ENCODE data around the gene NBAS.
"Not testable (repeated sequence)": the region's sequence is repeated elsewhere in the genome, so short reads cannot be mapped to it uniquely, and the experiment has no call there.

The NBAS gene

DNA sequence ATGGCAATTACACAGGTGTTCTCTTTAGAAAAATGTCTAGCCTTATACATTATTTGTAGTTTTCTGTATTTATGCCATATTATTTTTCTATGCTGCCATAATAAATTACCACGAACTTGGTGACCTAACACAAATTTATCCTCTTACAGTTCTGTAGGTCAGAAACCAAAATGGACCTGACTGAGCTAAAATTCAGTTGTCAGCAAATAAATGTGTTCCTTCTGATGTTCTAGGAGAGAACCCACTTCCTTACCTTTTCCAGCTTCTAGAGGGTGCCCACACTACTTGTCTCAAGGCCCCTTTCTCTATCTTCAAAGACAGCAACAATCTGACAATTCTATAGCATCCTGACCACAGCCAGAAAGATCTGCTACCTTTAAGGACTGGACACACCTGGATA is 153.5 kb downstream of the NBAS start:
- Histone ChIP-seq H3K27me3 (ENCODE audit: low read length) (no peaks in the 10 kb centered on the region), H3K79me2 (ENCODE audit: insufficient read depth, low read length) (no peaks in the 10 kb centered on the region), H2AFZ (ENCODE audit: low read depth, low read length, severe bottlenecking) (no peak overlapping the region), H3K9ac (ENCODE audit: low read length) (no peak overlapping the region), H3K4me2 (ENCODE audit: low read depth, low read length, poor library complexity, severe bottlenecking) (no peak overlapping the region), H3K27ac (ENCODE audit: low read depth, low read length) (no peak overlapping the region), H3K36me3 (ENCODE audit: low read length) (no peaks in the 10 kb centered on the region), H4K20me1 (ENCODE audit: low read depth, low read length) (no peaks in the 10 kb centered on the region), H3F3A (ENCODE audit: insufficient read depth) (no peaks in the 10 kb centered on the region), H3K4me3 (ENCODE audit: insufficient read depth, low read length, poor library complexity, severe bottlenecking) (no peak overlapping the region), H3K9me3 (ENCODE audit: insufficient read depth, low read length) (no peaks in the 10 kb centered on the region), H3K9me2 (replicated peaks; ENCODE audit: insufficient read depth, low read length) (no peaks in the 10 kb centered on the region)
- TF ChIP-seq, protein P1, sequence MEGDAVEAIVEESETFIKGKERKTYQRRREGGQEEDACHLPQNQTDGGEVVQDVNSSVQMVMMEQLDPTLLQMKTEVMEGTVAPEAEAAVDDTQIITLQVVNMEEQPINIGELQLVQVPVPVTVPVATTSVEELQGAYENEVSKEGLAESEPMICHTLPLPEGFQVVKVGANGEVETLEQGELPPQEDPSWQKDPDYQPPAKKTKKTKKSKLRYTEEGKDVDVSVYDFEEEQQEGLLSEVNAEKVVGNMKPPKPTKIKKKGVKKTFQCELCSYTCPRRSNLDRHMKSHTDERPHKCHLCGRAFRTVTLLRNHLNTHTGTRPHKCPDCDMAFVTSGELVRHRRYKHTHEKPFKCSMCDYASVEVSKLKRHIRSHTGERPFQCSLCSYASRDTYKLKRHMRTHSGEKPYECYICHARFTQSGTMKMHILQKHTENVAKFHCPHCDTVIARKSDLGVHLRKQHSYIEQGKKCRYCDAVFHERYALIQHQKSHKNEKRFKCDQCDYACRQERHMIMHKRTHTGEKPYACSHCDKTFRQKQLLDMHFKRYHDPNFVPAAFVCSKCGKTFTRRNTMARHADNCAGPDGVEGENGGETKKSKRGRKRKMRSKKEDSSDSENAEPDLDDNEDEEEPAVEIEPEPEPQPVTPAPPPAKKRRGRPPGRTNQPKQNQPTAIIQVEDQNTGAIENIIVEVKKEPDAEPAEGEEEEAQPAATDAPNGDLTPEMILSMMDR (IDR thresholded peaks at IDR 0.05; ENCODE audit: insufficient read depth, low read length, poor library complexity, severe bottlenecking), result no peak
- TF ChIP-seq EZH2phosphoT487 (conservative IDR thresholded peaks at IDR 0.05; ENCODE audit: low read length), result no peak

DNA sequence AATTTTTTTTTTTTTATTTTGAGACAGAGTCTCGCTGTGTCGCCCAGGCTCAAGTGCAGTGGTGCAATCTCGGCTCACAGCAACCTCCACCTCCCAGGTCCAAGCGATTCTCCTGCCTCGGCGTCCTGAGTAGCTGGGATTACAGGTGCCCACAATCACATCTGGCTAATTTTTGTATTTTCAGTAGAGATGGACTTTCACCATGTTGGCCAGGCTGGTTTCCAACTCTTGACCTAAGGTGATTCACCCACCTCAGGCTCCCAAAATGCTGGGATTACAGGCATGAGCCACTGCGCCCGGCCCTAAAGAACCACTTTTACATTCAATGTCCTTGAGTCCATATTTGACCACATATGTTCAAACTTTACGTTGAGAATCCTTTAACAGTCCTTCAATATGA is 156.6 kb downstream of the NBAS start:
- H3K9me3 ChIP-seq (ENCODE audit: insufficient read depth, low read length); H3F3A ChIP-seq (ENCODE audit: insufficient read depth); H4K20me1 ChIP-seq (ENCODE audit: low read depth, low read length); H3K36me3 ChIP-seq (ENCODE audit: low read length); H3K79me2 ChIP-seq (ENCODE audit: insufficient read depth, low read length); H3K27ac ChIP-seq (ENCODE audit: low read depth, low read length); H2AFZ ChIP-seq (ENCODE audit: low read depth, low read length, severe bottlenecking); H3K9me2 ChIP-seq (replicated peaks; ENCODE audit: insufficient read depth, low read length); H3K9ac ChIP-seq (ENCODE audit: low read length); H3K27me3 ChIP-seq (ENCODE audit: low read length); H3K4me2 ChIP-seq (ENCODE audit: low read depth, low read length, poor library complexity, severe bottlenecking); H3K4me3 ChIP-seq (ENCODE audit: insufficient read depth, low read length, poor library complexity, severe bottlenecking): not testable (repeated sequence)

DNA sequence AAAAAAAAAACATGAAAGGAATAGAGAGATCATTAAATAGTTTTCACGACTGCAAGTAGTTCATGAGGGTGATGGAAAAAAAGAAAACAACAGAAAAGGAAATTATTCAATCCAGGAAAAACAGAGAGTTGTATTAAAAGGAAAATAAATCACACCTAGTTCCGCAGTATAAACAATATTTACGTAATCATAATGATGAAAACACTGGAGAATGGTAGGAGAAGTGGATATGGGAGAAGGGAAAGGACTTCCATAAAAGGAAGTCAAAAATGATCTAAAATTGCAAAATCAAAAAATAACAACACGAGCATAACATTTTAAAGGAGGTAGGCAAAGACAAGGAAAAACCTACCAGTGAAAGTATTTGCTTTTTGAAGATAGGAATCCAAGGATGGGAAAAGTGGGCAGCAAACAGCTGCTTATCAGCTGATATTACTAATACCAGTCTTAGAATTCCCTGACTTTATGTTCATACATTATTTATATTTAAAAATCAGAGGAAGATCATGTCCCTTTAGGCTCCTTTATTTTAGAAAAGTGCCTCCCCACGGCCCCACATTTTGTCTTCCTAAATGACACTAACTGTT is 160.8 kb downstream of the NBAS start:
- Histone ChIP-seq H3K9ac (ENCODE audit: low read length) (no peak overlapping the region), H3K9me2 (replicated peaks; ENCODE audit: insufficient read depth, low read length) (no peaks in the 10 kb centered on the region), H4K20me1 (ENCODE audit: low read depth, low read length) (no peaks in the 10 kb centered on the region), H3K36me3 (ENCODE audit: low read length) (peaks cover 3% of the 10 kb centered on the region; the same call in 1 of the 2 replicates), H3K79me2 (ENCODE audit: insufficient read depth, low read length) (no peaks in the 10 kb centered on the region), H3K9me3 (ENCODE audit: insufficient read depth, low read length) (no peaks in the 10 kb centered on the region), H3F3A (ENCODE audit: insufficient read depth) (no peaks in the 10 kb centered on the region), H3K4me2 (ENCODE audit: low read depth, low read length, poor library complexity, severe bottlenecking) (no peak overlapping the region), H3K4me3 (ENCODE audit: insufficient read depth, low read length, poor library complexity, severe bottlenecking) (no peak overlapping the region), H3K27ac (ENCODE audit: low read depth, low read length) (no peak overlapping the region), H3K27me3 (ENCODE audit: low read length) (no peaks in the 10 kb centered on the region), H2AFZ (ENCODE audit: low read depth, low read length, severe bottlenecking) (no peak overlapping the region)
- TF ChIP-seq EZH2phosphoT487 (conservative IDR thresholded peaks at IDR 0.05; ENCODE audit: low read length), result no peak
- TF ChIP-seq, protein P1 (IDR thresholded peaks at IDR 0.05; ENCODE audit: insufficient read depth, low read length, poor library complexity, severe bottlenecking), result no peak

DNA sequence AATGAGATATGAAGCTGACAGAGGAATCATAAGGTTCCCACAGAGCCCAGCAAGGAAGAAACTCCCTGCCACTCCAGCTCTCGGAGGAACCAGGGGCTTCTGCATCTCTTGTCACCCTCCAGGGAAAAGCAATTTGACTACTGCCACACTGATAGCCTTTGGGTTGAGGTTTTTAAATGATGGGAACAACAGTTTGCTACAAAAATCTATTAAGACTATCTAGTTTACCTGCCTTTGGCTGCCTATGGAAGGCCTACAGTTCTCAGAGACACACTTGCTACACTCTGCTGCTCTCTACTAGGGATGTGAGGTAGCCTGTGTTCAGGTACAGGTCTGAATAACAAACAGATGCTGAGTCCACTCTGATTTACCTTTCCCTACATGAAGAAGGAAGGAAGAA is 161.9 kb downstream of the NBAS start:
- no peaks in the 10 kb centered on the region for H3F3A ChIP-seq (ENCODE audit: insufficient read depth)
- no peaks in the 10 kb centered on the region for H3K79me2 ChIP-seq (ENCODE audit: insufficient read depth, low read length)
- no peaks in the 10 kb centered on the region for H3K9me3 ChIP-seq (ENCODE audit: insufficient read depth, low read length)
- H3K27me3 ChIP-seq (ENCODE audit: low read length), result no peaks in the 10 kb centered on the region
- H3K36me3 ChIP-seq (ENCODE audit: low read length), result peaks cover 3% of the 10 kb centered on the region; the same call in 1 of the 2 replicates
- TF ChIP-seq, protein P1 (IDR thresholded peaks at IDR 0.05; ENCODE audit: insufficient read depth, low read length, poor library complexity, severe bottlenecking), result no peak
- TF ChIP-seq EZH2phosphoT487 (conservative IDR thresholded peaks at IDR 0.05; ENCODE audit: low read length), result no peak
- H4K20me1 ChIP-seq (ENCODE audit: low read depth, low read length), result no peaks in the 10 kb centered on the region
- no peak overlapping the region for H3K27ac ChIP-seq (ENCODE audit: low read depth, low read length)
- no peak overlapping the region for H3K9ac ChIP-seq (ENCODE audit: low read length)
- H3K9me2 ChIP-seq (replicated peaks; ENCODE audit: insufficient read depth, low read length), result no peaks in the 10 kb centered on the region
- H2AFZ ChIP-seq (ENCODE audit: low read depth, low read length, severe bottlenecking), result no peak overlapping the region
- H3K4me3 ChIP-seq (ENCODE audit: insufficient read depth, low read length, poor library complexity, severe bottlenecking), result no peak overlapping the region
- H3K4me2 ChIP-seq (ENCODE audit: low read depth, low read length, poor library complexity, severe bottlenecking), result no peak overlapping the region

All from SU-DHL-6 (cell line).